GM12892 (cell line): Measurements from ENCODE around the gene FGF12.

Experiments used
- DNase-seq: peaks from one replicate; pipeline ENCODE4 v3.0.0; 2011; ENCODE audit not compliant: insufficient read length
- FAIRE-seq: peaks from 2 replicates; lab custom pipeline; 2011; peaks lifted over from hg19 to GRCh38; lab: Jason Lieb, UNC
- POLR2A ChIP-seq: IDR thresholded peaks from 2 replicates; pipeline ENCODE4 v1.6.1; 2011; ENCODE audit warnings: low read depth, low read length, control low read depth
- POLR2AphosphoS5 ChIP-seq: IDR thresholded peaks from 2 replicates; pipeline ENCODE4 v1.6.1; 2011; ENCODE audit warnings: low read depth, low read length, control low read depth
- TAF1 ChIP-seq: IDR thresholded peaks from 2 replicates; pipeline ENCODE4 v1.6.1; 2011; ENCODE audit warnings: low read depth, mild to moderate bottlenecking, control low read depth, low read length, borderline replicate concordance

The FGF12 gene

DNA sequence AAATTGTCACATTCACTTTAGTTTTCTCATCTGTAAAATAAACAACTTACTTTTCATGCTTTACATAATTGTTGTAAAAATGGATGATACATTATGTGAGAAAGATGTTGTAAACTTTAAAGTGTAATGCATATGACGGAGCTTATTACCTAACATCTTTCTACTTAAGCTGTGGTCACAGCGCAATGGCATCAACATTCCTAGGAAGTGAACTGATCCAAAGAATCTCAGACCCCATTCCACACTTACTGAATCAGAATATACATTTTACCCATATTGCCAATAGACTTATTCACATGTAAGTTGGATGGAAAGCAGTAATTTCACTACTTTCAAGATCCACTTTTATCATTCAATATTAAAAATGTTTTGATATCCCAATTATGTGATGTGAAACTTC is 497.5 kb downstream of the FGF12 start:
- DNase-seq (no peak), FAIRE-seq (no peak)

DNA sequence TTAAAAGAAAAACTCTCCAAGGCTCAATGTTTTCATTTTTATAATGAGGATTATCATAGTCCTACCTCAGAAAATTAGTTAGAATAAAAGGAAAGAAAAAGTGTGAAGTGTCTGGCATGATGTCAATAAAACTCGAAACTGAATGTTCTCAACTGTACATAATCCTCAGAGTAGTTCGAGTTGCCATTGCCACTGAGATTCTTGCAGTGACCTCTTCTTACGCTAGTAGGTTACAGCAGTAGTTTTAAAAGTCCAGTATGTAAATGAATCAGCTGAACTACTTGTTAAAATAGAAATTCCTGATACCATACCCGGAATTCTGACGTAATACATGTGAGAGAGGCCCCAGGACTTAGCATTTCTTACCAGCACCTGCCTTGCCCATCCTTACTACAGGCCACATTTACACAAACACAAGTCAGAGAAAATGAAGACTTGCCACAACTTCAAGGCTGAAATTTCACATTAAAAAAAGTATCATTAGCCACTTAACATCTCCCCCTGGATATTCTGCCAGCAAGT is 502.6 kb downstream of the FGF12 start:
- TF ChIP-seq TAF1 (no peak), POLR2AphosphoS5 (no peak), POLR2A (no peak)
- no peak for DNase-seq
- no peak for FAIRE-seq

More for the DNA sequence above, 497.5 kb downstream of the FGF12 start:
- TF ChIP-seq TAF1 (no peak), POLR2A (no peak), POLR2AphosphoS5 (no peak)

- FAIRE-seq (no peak), DNase-seq (no peak)
- TF ChIP-seq POLR2AphosphoS5 (no peak), POLR2A (no peak), TAF1 (no peak)
Observed at GRCh38 chr3:192223815-192224214, 503.5 kb downstream of the FGF12 start.

GRCh38 chr3:192220915-192221314 is 506.4 kb downstream of the FGF12 start:
- TF ChIP-seq POLR2A (no peak), POLR2AphosphoS5 (no peak)
- no peak for FAIRE-seq
- no peak for DNase-seq

DNA sequence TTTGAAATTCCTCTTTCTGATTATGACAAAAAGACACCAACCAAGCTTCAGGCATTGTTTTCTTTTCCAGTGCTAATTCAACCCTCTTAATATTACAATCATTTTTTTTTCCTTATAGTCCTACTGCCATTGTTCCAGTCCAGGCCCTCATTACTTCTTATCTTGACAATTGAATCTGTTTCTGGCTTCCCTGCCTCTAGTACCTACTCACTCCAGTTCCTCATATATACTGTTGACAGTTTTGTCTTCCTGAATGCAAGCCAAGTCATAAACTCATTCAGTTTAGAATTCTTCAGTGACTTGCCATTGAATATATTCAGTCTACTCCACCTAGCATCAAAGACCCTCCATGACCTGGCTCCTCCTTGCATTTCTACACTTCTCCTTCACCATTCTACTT is 507.4 kb downstream of the FGF12 start:
- DNase-seq (no peak), FAIRE-seq (no peak)
- no peak for TF ChIP-seq TAF1
- no peak for TF ChIP-seq POLR2AphosphoS5
- TF ChIP-seq POLR2A, result no peak

GRCh38 chr3:192216067-192216466 is 511.3 kb downstream of the FGF12 start:
- TF ChIP-seq POLR2A (no peak), POLR2AphosphoS5 (no peak), TAF1 (no peak)
- DNase-seq (no peak), FAIRE-seq (no peak)

- TF ChIP-seq POLR2A (no peak), POLR2AphosphoS5 (no peak), TAF1 (no peak)
- DNase-seq, result no peak
- FAIRE-seq, result no peak
Observed at GRCh38 chr3:192212979-192213378, 514.4 kb downstream of the FGF12 start.

- TF ChIP-seq TAF1, result no peak
- no peak for TF ChIP-seq POLR2AphosphoS5
- TF ChIP-seq POLR2A, result no peak
- DNase-seq (no peak), FAIRE-seq (no peak)
Observed at GRCh38 chr3:192212335-192212734, 515.0 kb downstream of the FGF12 start.

- FAIRE-seq, result no peak
- no peak for TF ChIP-seq POLR2AphosphoS5
- no peak for TF ChIP-seq POLR2A
- TF ChIP-seq TAF1, result no peak
Observed at GRCh38 chr3:192207651-192208050, 519.7 kb downstream of the FGF12 start.

GRCh38 chr3:192207239-192207638 is 520.1 kb downstream of the FGF12 start:
- no peak for FAIRE-seq
- no peak for DNase-seq

More at GRCh38 chr3:192207651-192208050, 519.7 kb downstream of the FGF12 start:
- DNase-seq, result no peak

GRCh38 chr3:192194085-192194484 is 533.3 kb downstream of the FGF12 start:
- TF ChIP-seq POLR2AphosphoS5 (no peak), TAF1 (no peak), POLR2A (no peak)
- FAIRE-seq, result no peak

More at GRCh38 chr3:192207239-192207638, 520.1 kb downstream of the FGF12 start:
- TF ChIP-seq POLR2A (no peak), TAF1 (no peak), POLR2AphosphoS5 (no peak)

GRCh38 chr3:192188218-192188835 is 539.0 kb downstream of the FGF12 start:
- peak; percentile 18 for DNase-seq
- peak; percentile 67 for FAIRE-seq

More at GRCh38 chr3:192194085-192194484, 533.3 kb downstream of the FGF12 start:
- DNase-seq, result no peak

More at GRCh38 chr3:192188218-192188835, 539.0 kb downstream of the FGF12 start:
- TF ChIP-seq TAF1, result no peak
- no peak for TF ChIP-seq POLR2A
- no peak for TF ChIP-seq POLR2AphosphoS5
